ENCODE data around the gene DYNC1I1.

GRCh38 chr7:95875519-95875918 lies 103.2 kb downstream of the DYNC1I1 start:
- no peak for TF ChIP-seq CTCF (conservative IDR thresholded peaks at IDR 0.05; ENCODE audit: low read depth in 2 of 2)
- no peak for TF ChIP-seq POLR2AphosphoS5 (IDR thresholded peaks at IDR 0.05; ENCODE audit: low read depth)
- TF ChIP-seq EZH2 (IDR thresholded peaks at IDR 0.05; ENCODE audit: low read depth, unreplicated experiment): no peak
- no peak for TF ChIP-seq NANOG (IDR thresholded peaks at IDR 0.05; ENCODE audit: borderline replicate concordance)
- TF ChIP-seq EZH2phosphoT487 (IDR thresholded peaks at IDR 0.05; ENCODE audit: unreplicated experiment): no peak
- TF ChIP-seq, protein P1, sequence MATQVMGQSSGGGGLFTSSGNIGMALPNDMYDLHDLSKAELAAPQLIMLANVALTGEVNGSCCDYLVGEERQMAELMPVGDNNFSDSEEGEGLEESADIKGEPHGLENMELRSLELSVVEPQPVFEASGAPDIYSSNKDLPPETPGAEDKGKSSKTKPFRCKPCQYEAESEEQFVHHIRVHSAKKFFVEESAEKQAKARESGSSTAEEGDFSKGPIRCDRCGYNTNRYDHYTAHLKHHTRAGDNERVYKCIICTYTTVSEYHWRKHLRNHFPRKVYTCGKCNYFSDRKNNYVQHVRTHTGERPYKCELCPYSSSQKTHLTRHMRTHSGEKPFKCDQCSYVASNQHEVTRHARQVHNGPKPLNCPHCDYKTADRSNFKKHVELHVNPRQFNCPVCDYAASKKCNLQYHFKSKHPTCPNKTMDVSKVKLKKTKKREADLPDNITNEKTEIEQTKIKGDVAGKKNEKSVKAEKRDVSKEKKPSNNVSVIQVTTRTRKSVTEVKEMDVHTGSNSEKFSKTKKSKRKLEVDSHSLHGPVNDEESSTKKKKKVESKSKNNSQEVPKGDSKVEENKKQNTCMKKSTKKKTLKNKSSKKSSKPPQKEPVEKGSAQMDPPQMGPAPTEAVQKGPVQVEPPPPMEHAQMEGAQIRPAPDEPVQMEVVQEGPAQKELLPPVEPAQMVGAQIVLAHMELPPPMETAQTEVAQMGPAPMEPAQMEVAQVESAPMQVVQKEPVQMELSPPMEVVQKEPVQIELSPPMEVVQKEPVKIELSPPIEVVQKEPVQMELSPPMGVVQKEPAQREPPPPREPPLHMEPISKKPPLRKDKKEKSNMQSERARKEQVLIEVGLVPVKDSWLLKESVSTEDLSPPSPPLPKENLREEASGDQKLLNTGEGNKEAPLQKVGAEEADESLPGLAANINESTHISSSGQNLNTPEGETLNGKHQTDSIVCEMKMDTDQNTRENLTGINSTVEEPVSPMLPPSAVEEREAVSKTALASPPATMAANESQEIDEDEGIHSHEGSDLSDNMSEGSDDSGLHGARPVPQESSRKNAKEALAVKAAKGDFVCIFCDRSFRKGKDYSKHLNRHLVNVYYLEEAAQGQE (IDR thresholded peaks at IDR 0.05; ENCODE audit: unreplicated experiment): no peak

Data from GM23338 (cell line).